ENCODE data around the gene CHMP1B. TPM values are rescaled to one million over a fixed set of nuclear protein-coding genes. Genes with fewer than 3 reads are reported as not detected.

Gene CHMP1B
- total and polyA plus RNA-seq, 3 donors from 2014 or later: 32.8 to 50.0 (median 39.1) TPM

GRCh38 chr18:11807233-11807632, 44.0 kb upstream of the CHMP1B start:
- Histone ChIP-seq H3K27me3 (no peaks in the 10 kb centered on the region), H3K9me3 (no peaks in the 10 kb centered on the region), H3K4me3 (no peak overlapping the region), H3K36me3 (ENCODE audit: low read depth, missing control alignments) (no peaks in the 10 kb centered on the region), H3K4me1 (no peaks in the 10 kb centered on the region), H3K27ac (no peak overlapping the region)
- TF ChIP-seq POLR2A (IDR thresholded peaks at IDR 0.05): no peak
- no peak for TF ChIP-seq CTCF (IDR thresholded peaks at IDR 0.05)
- DNase-seq: no peak
- intact Hi-C loops (cut with DNase I; ENCODE audit: low total_unique reads): no loop called here
- 91 to 92% methylated on average over 7 of the region's 7 CpGs for WGBS, 2 donors

- H3K4me1 ChIP-seq: no peaks in the 10 kb centered on the region
- H3K27me3 ChIP-seq: no peaks in the 10 kb centered on the region
- no peak for DNase-seq
- no peak overlapping the region for H3K4me3 ChIP-seq
- 68 to 70% methylated on average over 11 of the region's 11 CpGs for WGBS, 2 donors
- TF ChIP-seq POLR2A (IDR thresholded peaks at IDR 0.05) (no peak), CTCF (IDR thresholded peaks at IDR 0.05) (no peak)
- intact Hi-C loops (cut with DNase I; ENCODE audit: low total_unique reads): no loop called here
- H3K36me3 ChIP-seq (ENCODE audit: low read depth, missing control alignments): no peaks in the 10 kb centered on the region
- no peak overlapping the region for H3K27ac ChIP-seq
- H3K9me3 ChIP-seq: no peaks in the 10 kb centered on the region
Observed at GRCh38 chr18:11808001-11808855, 43.0 kb upstream of the CHMP1B start.

- no peak overlapping the region for H3K4me3 ChIP-seq
- intact Hi-C loops (cut with DNase I; ENCODE audit: low total_unique reads): no loop called here
- no peak for TF ChIP-seq CTCF (IDR thresholded peaks at IDR 0.05)
- TF ChIP-seq POLR2A (IDR thresholded peaks at IDR 0.05): no peak
- no peak for DNase-seq
- H3K36me3 ChIP-seq (ENCODE audit: low read depth, missing control alignments): no peaks in the 10 kb centered on the region
- H3K27ac ChIP-seq: no peak overlapping the region
- H3K27me3 ChIP-seq: no peaks in the 10 kb centered on the region
- WGBS, 2 donors: 96 to 98% methylated on average over 6 of the region's 6 CpGs
- no peaks in the 10 kb centered on the region for H3K4me1 ChIP-seq
- H3K9me3 ChIP-seq: no peaks in the 10 kb centered on the region
Observed at GRCh38 chr18:11809895-11810294, 41.3 kb upstream of the CHMP1B start.

GRCh38 chr18:11810379-11810778, 40.8 kb upstream of the CHMP1B start:
- intact Hi-C loops (cut with DNase I; ENCODE audit: low total_unique reads): no loop called here

More at GRCh38 chr18:11810379-11810778, 40.8 kb upstream of the CHMP1B start:
- H3K4me3 ChIP-seq: no peak overlapping the region
- H3K36me3 ChIP-seq (ENCODE audit: low read depth, missing control alignments): no peaks in the 10 kb centered on the region
- H3K4me1 ChIP-seq: no peaks in the 10 kb centered on the region
- no peak for DNase-seq
- H3K27ac ChIP-seq: no peak overlapping the region
- no peaks in the 10 kb centered on the region for H3K9me3 ChIP-seq
- H3K27me3 ChIP-seq: no peaks in the 10 kb centered on the region
- TF ChIP-seq POLR2A (IDR thresholded peaks at IDR 0.05): no peak
- TF ChIP-seq CTCF (IDR thresholded peaks at IDR 0.05): no peak
- 80 to 87% methylated on average over 3 of the region's 3 CpGs for WGBS, 2 donors

Data from testis (tissue), 3 donors.